IMR-90 (cell line): ENCODE data around the gene AGPAT3. TPM values are rescaled to one million over a fixed set of nuclear protein-coding genes. Genes with fewer than 3 reads are reported as not detected.

Source experiments
- ATAC-seq: fragments of 200-7000 bp; cut with Tn5 transposase; 2 replicates; pipeline ENCODE4 v1.9.1; 2020; ENCODE audit warnings: low read depth, mild to moderate bottlenecking, moderate library complexity
- BruUV-seq: library from RNA; stranded (reverse); fragments of 400-500 nt; replicated peaks from 2 replicates; lab custom pipeline; 2021; lab: Mats Ljungman, UMichigan
- CTCF ChIA-PET: fragments of 300-600 bp; formaldehyde crosslinking; extraction: SDS; loops from one replicate; lab custom pipeline; 2021; ENCODE audit warnings: antibody characterized with exemption; lab: Yijun Ruan, JAX
- POLR2A ChIA-PET: fragments of 300-600 bp; sonication (Branson Sonifier 250); formaldehyde crosslinking; loops from one replicate; lab custom pipeline; 2022; ENCODE audit warnings: antibody characterized with exemption; ENCODE audit not compliant: unreplicated experiment; lab: Charles Lee
- DNase-seq: peaks from one replicate; pipeline ENCODE4 v3.0.0; 2013
- H2AFZ ChIP-seq: replicated peaks from 2 replicates; pipeline ENCODE3; 2013; ENCODE audit warnings: low read length, mild to moderate bottlenecking; ENCODE audit not compliant: poor library complexity
- H2AK5ac ChIP-seq: 2 replicates; pipeline ENCODE4 v1.6.1; 2013; ENCODE audit warnings: low read depth, low read length, inconsistent platforms
- H2AK9ac ChIP-seq: replicated peaks from 2 replicates; pipeline ENCODE3; 2013; ENCODE audit warnings: mild to moderate bottlenecking, low read depth, low read length, moderate library complexity; ENCODE audit not compliant: poor library complexity
- H2BK120ac ChIP-seq: 2 replicates; pipeline ENCODE4 v1.6.1; 2013; ENCODE audit warnings: low read depth, low read length, inconsistent platforms
- H2BK15ac ChIP-seq: 3 replicates; pipeline ENCODE4 v1.6.1; 2013; ENCODE audit warnings: low read depth, low read length, inconsistent platforms
- H2BK20ac ChIP-seq: 2 replicates; pipeline ENCODE4 v1.6.1; 2013; ENCODE audit warnings: low read depth, mild to moderate bottlenecking, inconsistent platforms, low read length, moderate library complexity
- H2BK5ac ChIP-seq: 2 replicates; pipeline ENCODE4 v1.6.1; 2013; ENCODE audit warnings: mild to moderate bottlenecking, low read depth, low read length, inconsistent platforms; ENCODE audit not compliant: poor library complexity, severe bottlenecking
- H3K14ac ChIP-seq: replicated peaks from 2 replicates; pipeline ENCODE4 v1.6.1; 2013; ENCODE audit warnings: low read depth, low read length, inconsistent platforms
- H3K18ac ChIP-seq: 2 replicates; pipeline ENCODE4 v1.6.1; 2013; ENCODE audit warnings: low read depth, low read length, control low read depth
- H3K23ac ChIP-seq: 2 replicates; pipeline ENCODE4 v1.6.1; 2013; ENCODE audit warnings: low read depth, low read length, inconsistent platforms
- H3K27ac ChIP-seq: 2 replicates; pipeline ENCODE4 v1.5.1; 2013; ENCODE audit warnings: mild to moderate bottlenecking, control low read depth, low read length; ENCODE audit not compliant: insufficient read depth
- H3K27me3 ChIP-seq: 2 replicates; pipeline ENCODE4 v1.6.1; 2013; ENCODE audit warnings: low read length; ENCODE audit not compliant: control insufficient read depth, insufficient read depth
- H3K36me3 ChIP-seq: 2 replicates; pipeline ENCODE4 v1.6.1; 2013; ENCODE audit warnings: low read length, mixed read lengths; ENCODE audit not compliant: control insufficient read depth, insufficient read depth
- H3K4ac ChIP-seq: 2 replicates; pipeline ENCODE4 v1.6.1; 2013; ENCODE audit warnings: low read depth, low read length, inconsistent platforms
- H3K4me1 ChIP-seq: 2 replicates; pipeline ENCODE4 v1.6.1; 2013; ENCODE audit warnings: low read length, mixed read lengths; ENCODE audit not compliant: control insufficient read depth, insufficient read depth
- H3K4me2 ChIP-seq: 2 replicates; pipeline ENCODE4 v1.6.1; 2013; ENCODE audit warnings: low read depth, mild to moderate bottlenecking, control low read depth, low read length, moderate library complexity
- H3K4me3 ChIP-seq: 2 replicates; pipeline ENCODE4 v1.5.1; 2013; ENCODE audit warnings: low read depth, mild to moderate bottlenecking, control low read depth, low read length, moderate library complexity; ENCODE audit not compliant: insufficient read depth
- H3K56ac ChIP-seq: 2 replicates; pipeline ENCODE4 v1.6.1; 2013; ENCODE audit warnings: low read length, inconsistent platforms; ENCODE audit not compliant: insufficient read depth; ENCODE audit errors: extremely low read depth
- H3K79me1 ChIP-seq, 2 experiments: 2 replicates each; pipeline ENCODE4 v1.6.1; 2013; ENCODE audit warnings: low read length in 2 of 2, inconsistent platforms in 1 of 2, low read depth in 1 of 2
- H3K9ac ChIP-seq: 2 replicates; pipeline ENCODE4 v1.6.1; 2013; ENCODE audit warnings: low read depth, low read length, control low read depth
- H3K9me1 ChIP-seq: 2 replicates; pipeline ENCODE4 v1.6.1; 2013; ENCODE audit warnings: low read length, inconsistent platforms; ENCODE audit not compliant: insufficient read depth
- H3K9me3 ChIP-seq: 2 replicates; pipeline ENCODE4 v1.6.1; 2013; ENCODE audit warnings: low read length; ENCODE audit not compliant: control insufficient read depth, insufficient read depth
- H4K20me1 ChIP-seq: 2 replicates; pipeline ENCODE4 v1.6.1; 2013; ENCODE audit warnings: low read length, inconsistent platforms; ENCODE audit not compliant: insufficient read depth
- H4K5ac ChIP-seq: 2 replicates; pipeline ENCODE4 v1.6.1; 2013; ENCODE audit warnings: mild to moderate bottlenecking, low read depth, low read length, control low read depth
- H4K8ac ChIP-seq, 2 experiments: 2 replicates each; pipeline ENCODE4 v1.6.1; 2013; ENCODE audit warnings: low read depth in 2 of 2, low read length in 2 of 2, control low read depth in 1 of 2, inconsistent platforms in 1 of 2
- H4K91ac ChIP-seq: 2 replicates; pipeline ENCODE4 v1.6.1; 2013; ENCODE audit warnings: low read depth, low read length, inconsistent platforms; ENCODE audit not compliant: insufficient read depth
- BHLHE40 ChIP-seq: fragments of 150-350 bp; IDR thresholded peaks from 2 replicates; pipeline ENCODE4 v1.6.1; 2016; ENCODE audit warnings: mild to moderate bottlenecking, low read depth, low read length
- CEBPB ChIP-seq: IDR thresholded peaks from 2 replicates; pipeline ENCODE4 v1.6.1; 2012; ENCODE audit warnings: low read depth, low read length, improper control_type of control experiment
- CHD1 ChIP-seq: IDR thresholded peaks from 2 replicates; pipeline ENCODE4 v1.6.1; 2012; ENCODE audit warnings: low read depth, low read length, improper control_type of control experiment
- FOS ChIP-seq: fragments of 150-350 bp; IDR thresholded peaks from 2 replicates; pipeline ENCODE4 v1.6.1; 2016; ENCODE audit warnings: low read depth, low read length
- MAFK ChIP-seq: IDR thresholded peaks from 2 replicates; pipeline ENCODE4 v1.6.1; 2012; ENCODE audit warnings: low read depth, low read length, improper control_type of control experiment
- MAZ ChIP-seq: IDR thresholded peaks from 2 replicates; pipeline ENCODE4 v1.6.1; 2012; ENCODE audit warnings: low read depth, mild to moderate bottlenecking, low read length, improper control_type of control experiment, moderate library complexity, borderline replicate concordance
- MXI1 ChIP-seq: IDR thresholded peaks from 2 replicates; pipeline ENCODE4 v1.6.1; 2012; ENCODE audit warnings: low read depth, mild to moderate bottlenecking, low read length, moderate library complexity, borderline replicate concordance
- NFE2L2 ChIP-seq: fragments of 150-350 bp; IDR thresholded peaks from 2 replicates; pipeline ENCODE4 v1.6.1; 2016; ENCODE audit warnings: low read depth, mild to moderate bottlenecking, low read length
- POLR2A ChIP-seq: IDR thresholded peaks from 2 replicates; pipeline ENCODE4 v1.6.1; 2012; ENCODE audit warnings: mild to moderate bottlenecking, low read depth, low read length
- RAD21 ChIP-seq: IDR thresholded peaks from 2 replicates; pipeline ENCODE4 v1.6.1; 2012; ENCODE audit warnings: low read length, improper control_type of control experiment
- RCOR1 ChIP-seq: IDR thresholded peaks from 2 replicates; pipeline ENCODE4 v1.6.1; 2012; ENCODE audit warnings: mild to moderate bottlenecking, low read length, improper control_type of control experiment; ENCODE audit not compliant: insufficient replicate concordance
- RFX5 ChIP-seq: IDR thresholded peaks from 2 replicates; pipeline ENCODE4 v1.8.0; 2012; ENCODE audit warnings: low read depth, mild to moderate bottlenecking, low read length, moderate library complexity
- SMC3 ChIP-seq: fragments of 150-350 bp; IDR thresholded peaks from 2 replicates; pipeline ENCODE4 v1.6.1; 2016; ENCODE audit warnings: low read depth, mild to moderate bottlenecking, antibody characterized with exemption, low read length, moderate library complexity
- WGBS, 2 experiments: methylation state at CpG; one replicate each; pipeline versions ENCODE4 v1.1.5 to v1.1.7; 2013; ENCODE audit warnings: missing lambda C conversion rate in 2 of 2; ENCODE audit not compliant: insufficient read length in 1 of 2; ENCODE audit errors: extremely low coverage in 2 of 2; 5-methylcytosine and 5-hydroxymethylcytosine counted together
- dilution Hi-C: fragments of 300-500 bp; cut with HindIII; formaldehyde crosslinking; loops from one replicate; pipeline ENCODE4 v1.14.3; 2018; ENCODE audit warnings: low sequenced_read_pairs; ENCODE audit not compliant: unreplicated experiment
- in situ Hi-C: fragments of 300-500 bp; cut with MboI; formaldehyde crosslinking; loops from 3 replicates; pipeline ENCODE4 v1.14.3; 2019; ENCODE audit warnings: low sequenced_read_pairs, inconsistent platforms, mixed read lengths
- intact Hi-C: fragments of 100-400 bp; cut with micrococcal nuclease; formaldehyde crosslinking; loops from 2 replicates; pipeline ENCODE4 v1.10.0; 2022
- polyA plus RNA-seq, 3 experiments: library from polyadenylated mRNA; depleted of rRNA; stranded (reverse); fragments of >200 nt; gene quantifications; 2 replicates each; pipeline ENCODE4 v1.2.3, GENCODE V29; 2012; ENCODE audit warnings: low replicate concordance in 1 of 3
- total RNA-seq: library from RNA; depleted of rRNA; stranded (reverse); fragments of >200 nt; gene quantifications from 2 replicates; pipeline ENCODE4 v1.2.3, GENCODE V29; 2012
- TF ChIP-seq, protein P1 (sequence below): fragments of 150-350 bp; IDR thresholded peaks from 2 replicates; pipeline ENCODE4 v1.6.1; 2017; ENCODE audit warnings: mild to moderate bottlenecking, antibody characterized with exemption, low read length, low read depth
- TF ChIP-seq, protein P2 (sequence below): fragments of 150-350 bp; IDR thresholded peaks from 2 replicates; pipeline ENCODE4 v1.6.1; 2016; ENCODE audit warnings: low read depth, mild to moderate bottlenecking, low read length, moderate library complexity, borderline replicate concordance
- TF ChIP-seq, protein P3 (sequence below): conservative IDR thresholded peaks from 2 replicates; pipeline ENCODE4 v1.5.1; 2012; ENCODE audit warnings: mild to moderate bottlenecking, low read depth, low read length, improper control_type of control experiment

Gene AGPAT3
- total and polyA plus RNA-seq, 2 of the 4 experiments (the other 2 are of a cell fraction) = 27.1 to 38.7 TPM

DNA sequence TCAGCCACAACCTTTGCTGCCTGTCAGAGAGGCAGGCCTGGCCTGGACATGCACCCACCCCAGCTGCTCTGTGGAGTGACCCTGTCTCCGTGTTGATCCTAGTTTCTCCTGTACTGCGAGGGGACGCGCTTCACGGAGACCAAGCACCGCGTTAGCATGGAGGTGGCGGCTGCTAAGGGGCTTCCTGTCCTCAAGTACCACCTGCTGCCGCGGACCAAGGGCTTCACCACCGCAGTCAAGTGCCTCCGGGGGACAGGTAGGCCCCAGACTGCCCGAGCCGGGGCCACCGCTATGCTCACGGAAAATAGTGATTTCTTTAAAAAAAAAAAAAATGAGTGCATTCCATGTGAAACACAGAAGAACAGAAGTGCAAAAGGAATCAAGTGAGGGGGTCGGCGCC is 105.5 kb downstream of the AGPAT3 start:
- H3K4ac ChIP-seq = no peak overlapping the region
- no peak overlapping the region for H3K18ac ChIP-seq
- H3K9me1 ChIP-seq = peaks cover 5% of the 10 kb centered on the region
- no peak overlapping the region for H2BK20ac ChIP-seq
- no peak overlapping the region for H3K56ac ChIP-seq
- no peak overlapping the region for H3K4me3 ChIP-seq
- H3K23ac ChIP-seq = no peak overlapping the region
- no peak overlapping the region for H2AK9ac ChIP-seq
- dilution Hi-C loops (no loop called here), in situ Hi-C loops (no loop called here), intact Hi-C loops (no loop called here)
- no TSS peak for BruUV-seq
- ChIA-PET CTCF (no interaction called here), POLR2A (no interaction called here)
- no peak overlapping the region for H2BK5ac ChIP-seq
- H2BK15ac ChIP-seq = no peak overlapping the region
- no peak overlapping the region for H3K4me2 ChIP-seq
- H3K36me3 ChIP-seq = peaks cover 36% of the 10 kb centered on the region
- H2AK5ac ChIP-seq = no peak overlapping the region
- H3K4me1 ChIP-seq = peaks cover 2% of the 10 kb centered on the region; the same call in 1 of the 2 replicates
- no peak overlapping the region for H3K9ac ChIP-seq
- no peak overlapping the region for H4K91ac ChIP-seq
- no peak overlapping the region for H3K27ac ChIP-seq
- H2BK120ac ChIP-seq = no peak overlapping the region
- TF ChIP-seq POLR2A (no peak), NFE2L2 (no peak), BHLHE40 (no peak), SMC3 (no peak), MAZ (no peak), CHD1 (no peak), RFX5 (no peak), MXI1 (no peak), RCOR1 (no peak), CEBPB (no peak), FOS (no peak), RAD21 (no peak), MAFK (no peak)
- TF ChIP-seq, protein P1, sequence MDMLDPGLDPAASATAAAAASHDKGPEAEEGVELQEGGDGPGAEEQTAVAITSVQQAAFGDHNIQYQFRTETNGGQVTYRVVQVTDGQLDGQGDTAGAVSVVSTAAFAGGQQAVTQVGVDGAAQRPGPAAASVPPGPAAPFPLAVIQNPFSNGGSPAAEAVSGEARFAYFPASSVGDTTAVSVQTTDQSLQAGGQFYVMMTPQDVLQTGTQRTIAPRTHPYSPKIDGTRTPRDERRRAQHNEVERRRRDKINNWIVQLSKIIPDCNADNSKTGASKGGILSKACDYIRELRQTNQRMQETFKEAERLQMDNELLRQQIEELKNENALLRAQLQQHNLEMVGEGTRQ = no peak
- TF ChIP-seq, protein P2, sequence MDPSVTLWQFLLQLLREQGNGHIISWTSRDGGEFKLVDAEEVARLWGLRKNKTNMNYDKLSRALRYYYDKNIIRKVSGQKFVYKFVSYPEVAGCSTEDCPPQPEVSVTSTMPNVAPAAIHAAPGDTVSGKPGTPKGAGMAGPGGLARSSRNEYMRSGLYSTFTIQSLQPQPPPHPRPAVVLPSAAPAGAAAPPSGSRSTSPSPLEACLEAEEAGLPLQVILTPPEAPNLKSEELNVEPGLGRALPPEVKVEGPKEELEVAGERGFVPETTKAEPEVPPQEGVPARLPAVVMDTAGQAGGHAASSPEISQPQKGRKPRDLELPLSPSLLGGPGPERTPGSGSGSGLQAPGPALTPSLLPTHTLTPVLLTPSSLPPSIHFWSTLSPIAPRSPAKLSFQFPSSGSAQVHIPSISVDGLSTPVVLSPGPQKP = no peak
- TF ChIP-seq, protein P3, sequence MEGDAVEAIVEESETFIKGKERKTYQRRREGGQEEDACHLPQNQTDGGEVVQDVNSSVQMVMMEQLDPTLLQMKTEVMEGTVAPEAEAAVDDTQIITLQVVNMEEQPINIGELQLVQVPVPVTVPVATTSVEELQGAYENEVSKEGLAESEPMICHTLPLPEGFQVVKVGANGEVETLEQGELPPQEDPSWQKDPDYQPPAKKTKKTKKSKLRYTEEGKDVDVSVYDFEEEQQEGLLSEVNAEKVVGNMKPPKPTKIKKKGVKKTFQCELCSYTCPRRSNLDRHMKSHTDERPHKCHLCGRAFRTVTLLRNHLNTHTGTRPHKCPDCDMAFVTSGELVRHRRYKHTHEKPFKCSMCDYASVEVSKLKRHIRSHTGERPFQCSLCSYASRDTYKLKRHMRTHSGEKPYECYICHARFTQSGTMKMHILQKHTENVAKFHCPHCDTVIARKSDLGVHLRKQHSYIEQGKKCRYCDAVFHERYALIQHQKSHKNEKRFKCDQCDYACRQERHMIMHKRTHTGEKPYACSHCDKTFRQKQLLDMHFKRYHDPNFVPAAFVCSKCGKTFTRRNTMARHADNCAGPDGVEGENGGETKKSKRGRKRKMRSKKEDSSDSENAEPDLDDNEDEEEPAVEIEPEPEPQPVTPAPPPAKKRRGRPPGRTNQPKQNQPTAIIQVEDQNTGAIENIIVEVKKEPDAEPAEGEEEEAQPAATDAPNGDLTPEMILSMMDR = no peak
- peaks cover 14% of the 10 kb centered on the region for H4K20me1 ChIP-seq
- 94% methylated on average over 8 of the region's 18 CpGs; no CpG with 5 or more reads in 1 of the 2 experiments for WGBS, 2 experiments
- H4K8ac ChIP-seq = no peak overlapping the region
- ATAC-seq (no peak), DNase-seq (no peak)
- no peak overlapping the region for H2AFZ ChIP-seq
- no peaks in the 10 kb centered on the region for H3K27me3 ChIP-seq
- H3K79me1 ChIP-seq = peaks cover 3 to 8% of the 10 kb centered on the region in 2 experiments; a peak in 3 of 4 replicates
- H3K9me3 ChIP-seq = no peaks in the 10 kb centered on the region
- H4K5ac ChIP-seq = no peak overlapping the region
- no peak overlapping the region for H3K14ac ChIP-seq
